GM23338 (cell line): ENCODE measurements around the gene ZWINT. TPM values are rescaled to one million over a fixed set of nuclear protein-coding genes. Genes with fewer than 3 reads are reported as not detected.

Experiments
- ATAC-seq: fragments of 200-7000 bp; cut with Tn5 transposase; 3 replicates; pipeline ENCODE4 v1.9.1; 2020
- DNase-seq: peaks from one replicate; pipeline ENCODE4 v3.0.0-alpha.2; 2015; ENCODE audit warnings: low spot score
- H2AFZ ChIP-seq: fragments of 200-600 bp; sonication (generic); 2 replicates; pipeline ENCODE4 v1.8.0; 2016; ENCODE audit warnings: antibody characterized with exemption, mild to moderate bottlenecking, moderate library complexity
- H3F3A ChIP-seq: fragments of 200-600 bp; sonication (generic); replicated peaks from 2 replicates; pipeline ENCODE4 v1.8.0; 2017; ENCODE audit warnings: antibody characterized with exemption, mixed run types, low read depth
- H3K27ac ChIP-seq: fragments of 200-600 bp; sonication (generic); 2 replicates; pipeline ENCODE4 v1.6.1; 2016; ENCODE audit warnings: low read depth
- H3K27me3 ChIP-seq: fragments of 200-600 bp; sonication (generic); 2 replicates; pipeline ENCODE4 v1.8.0; 2016; ENCODE audit warnings: mild to moderate bottlenecking, mixed run types, moderate library complexity; ENCODE audit not compliant: insufficient read depth
- H3K36me3 ChIP-seq: fragments of 200-600 bp; sonication (generic); 2 replicates; pipeline ENCODE4 v1.8.0; 2016; ENCODE audit warnings: mild to moderate bottlenecking; ENCODE audit not compliant: insufficient read depth
- H3K4me1 ChIP-seq: fragments of 200-600 bp; sonication (generic); 2 replicates; pipeline ENCODE4 v1.8.0; 2016; ENCODE audit warnings: mild to moderate bottlenecking, moderate library complexity; ENCODE audit not compliant: insufficient read depth
- H3K4me2 ChIP-seq: fragments of 200-600 bp; sonication (generic); 2 replicates; pipeline ENCODE4 v1.7.1; 2017; ENCODE audit warnings: mixed run types
- H3K4me3 ChIP-seq: fragments of 200-600 bp; sonication (generic); 2 replicates; pipeline ENCODE4 v1.6.1; 2016; ENCODE audit warnings: mixed run types
- H3K79me2 ChIP-seq: fragments of 200-600 bp; sonication (generic); replicated peaks from 2 replicates; pipeline ENCODE4 v1.8.0; 2017; ENCODE audit warnings: mild to moderate bottlenecking; ENCODE audit not compliant: insufficient read depth
- H3K9me2 ChIP-seq: fragments of 200-600 bp; sonication (generic); 2 replicates; pipeline ENCODE4 v1.8.0; 2017; ENCODE audit not compliant: insufficient read depth
- H4K20me1 ChIP-seq: fragments of 200-600 bp; sonication (generic); replicated peaks from 2 replicates; pipeline ENCODE4 v1.8.0; 2017; ENCODE audit warnings: mild to moderate bottlenecking; ENCODE audit not compliant: insufficient read depth
- H3K27ac Mint-ChIP-seq: 2 replicates; pipeline ENCODE4 v1.8.0; 2020; ENCODE audit warnings: inconsistent platforms, mild to moderate bottlenecking, moderate library complexity, mixed read lengths
- H3K27me3 Mint-ChIP-seq: 3 replicates; pipeline ENCODE4 v1.8.0; 2022; ENCODE audit warnings: low read depth, mild to moderate bottlenecking, moderate library complexity, mixed read lengths, inconsistent platforms; ENCODE audit not compliant: insufficient read depth, poor library complexity
- H3K36me3 Mint-ChIP-seq: 3 replicates; pipeline ENCODE4 v1.8.0; 2021; ENCODE audit warnings: low read depth, mild to moderate bottlenecking, inconsistent platforms, moderate library complexity, mixed read lengths
- H3K4me1 Mint-ChIP-seq: 3 replicates; pipeline ENCODE4 v1.8.0; 2020; ENCODE audit warnings: mild to moderate bottlenecking, inconsistent platforms, mixed read lengths
- H3K4me3 Mint-ChIP-seq: 3 replicates; pipeline ENCODE4 v1.8.0; 2021; ENCODE audit warnings: moderate library complexity, mild to moderate bottlenecking, inconsistent platforms, mixed read lengths
- H3K9me3 Mint-ChIP-seq: 3 replicates; pipeline ENCODE4 v1.8.0; 2020; ENCODE audit warnings: moderate library complexity, mild to moderate bottlenecking, inconsistent platforms, mixed read lengths
- CREB1 ChIP-seq: fragments of 250-450 bp; sonication (Bioruptor Pico); IDR thresholded peaks from 2 replicates; pipeline ENCODE4 v1.5.0; 2020; ENCODE audit warnings: low read depth, mild to moderate bottlenecking, moderate library complexity
- EZH2 ChIP-seq: fragments of 200-600 bp; sonication (generic); IDR thresholded peaks from one replicate; pipeline ENCODE4 v1.8.0; 2017; ENCODE audit warnings: antibody characterized with exemption, mild to moderate bottlenecking, low read depth; ENCODE audit not compliant: unreplicated experiment
- JUNB ChIP-seq: IDR thresholded peaks from one replicate; pipeline ENCODE4 v1.6.1; 2016; ENCODE audit warnings: antibody characterized with exemption; ENCODE audit not compliant: unreplicated experiment
- NANOG ChIP-seq: IDR thresholded peaks from 2 replicates; pipeline ENCODE4 v1.6.1; 2016; ENCODE audit warnings: antibody characterized with exemption, borderline replicate concordance
- POLR2AphosphoS5 ChIP-seq: IDR thresholded peaks from 2 replicates; pipeline ENCODE4 v1.6.1; 2016; ENCODE audit warnings: antibody characterized with exemption, low read depth
- STAT1 ChIP-seq: IDR thresholded peaks from one replicate; pipeline ENCODE4 v1.6.1; 2016; ENCODE audit warnings: antibody characterized with exemption; ENCODE audit not compliant: unreplicated experiment
- ZNF114 ChIP-seq: fragments of 250-450 bp; sonication (Bioruptor Pico); IDR thresholded peaks from 2 replicates; pipeline ENCODE4 v1.5.0; 2020; ENCODE audit warnings: mild to moderate bottlenecking, moderate library complexity
- ZNF331 ChIP-seq: fragments of 250-450 bp; sonication (Bioruptor Pico); IDR thresholded peaks from 2 replicates; pipeline ENCODE4 v1.5.0; 2020; ENCODE audit warnings: low read depth, mild to moderate bottlenecking, moderate library complexity
- polyA plus RNA-seq: library from polyadenylated mRNA; unstranded; fragments of >200 nt; fragmentation: Nextera tagmentation; extraction: Ambion mirVana; gene quantifications from 2 replicates; pipeline ENCODE4 v1.2.1, GENCODE V29; 2016
- total RNA-seq: library from RNA; depleted of rRNA; stranded (reverse); fragments of >200 nt; shearing (Covaris generic); gene quantifications from 2 replicates; pipeline ENCODE4 v1.2.3, GENCODE V29; 2014
- TF ChIP-seq, protein P1 (sequence below): IDR thresholded peaks from 2 replicates; pipeline ENCODE4 v1.6.1; 2016; ENCODE audit warnings: antibody characterized with exemption
- TF ChIP-seq, protein P2 (sequence below), 2 experiments: fragments of 200-600 bp in 1 of 2; sonication (generic) in 1 of 2; conservative IDR thresholded peaks; 2 replicates each; pipeline versions ENCODE4 v1.5.1 to v1.6.1; 2016 to 2017; ENCODE audit warnings: antibody characterized with exemption in 2 of 2, low read depth in 2 of 2, mild to moderate bottlenecking in 2 of 2, moderate library complexity in 1 of 2
- TF ChIP-seq, protein P3 (sequence below): IDR thresholded peaks from one replicate; pipeline ENCODE4 v1.6.1; 2018; ENCODE audit warnings: antibody characterized with exemption; ENCODE audit not compliant: unreplicated experiment

Gene ZWINT
- total and polyA plus RNA-seq, 2 experiments from 2014 or later = 83.7 to 109 TPM

DNA sequence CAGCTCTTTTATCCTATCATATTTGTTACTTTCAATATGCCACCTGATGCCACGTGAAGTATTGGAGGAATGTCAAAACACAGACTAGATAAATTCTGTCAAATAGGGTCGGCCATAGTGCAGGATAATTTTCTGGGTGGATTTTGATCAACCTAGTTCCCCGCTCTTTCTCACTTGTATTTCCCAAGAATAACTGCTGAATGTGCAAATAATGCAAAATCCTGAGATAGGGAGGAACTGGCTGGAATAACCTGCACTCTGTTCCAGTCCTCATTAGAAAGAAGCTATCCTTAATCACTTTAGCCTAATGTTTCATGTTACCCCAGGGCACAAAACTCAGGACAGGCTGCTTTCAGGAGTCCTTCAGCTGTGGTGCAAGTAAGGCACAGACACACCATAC, 33.9 kb downstream of the ZWINT start:
- H3F3A ChIP-seq = no peaks in the 10 kb centered on the region
- Mint-ChIP-seq H3K27me3 (no peaks in the 10 kb centered on the region), H3K27ac (no peak overlapping the region), H3K4me3 (no peak overlapping the region), H3K36me3 (no peaks in the 10 kb centered on the region), H3K4me1 (no peaks in the 10 kb centered on the region; the same call in 1 of the 3 replicates), H3K9me3 (no peaks in the 10 kb centered on the region)
- H3K36me3 ChIP-seq = no peaks in the 10 kb centered on the region
- DNase-seq (no peak), ATAC-seq (no peak)
- no peak overlapping the region for H3K27ac ChIP-seq
- no peaks in the 10 kb centered on the region for H4K20me1 ChIP-seq
- TF ChIP-seq NANOG (no peak), ZNF331 (CRISPR knock-in tag) (no peak), STAT1 (no peak), POLR2AphosphoS5 (no peak), CREB1 (CRISPR knock-in tag) (no peak), EZH2 (no peak), JUNB (no peak), ZNF114 (CRISPR knock-in tag) (no peak)
- TF ChIP-seq, protein P1, sequence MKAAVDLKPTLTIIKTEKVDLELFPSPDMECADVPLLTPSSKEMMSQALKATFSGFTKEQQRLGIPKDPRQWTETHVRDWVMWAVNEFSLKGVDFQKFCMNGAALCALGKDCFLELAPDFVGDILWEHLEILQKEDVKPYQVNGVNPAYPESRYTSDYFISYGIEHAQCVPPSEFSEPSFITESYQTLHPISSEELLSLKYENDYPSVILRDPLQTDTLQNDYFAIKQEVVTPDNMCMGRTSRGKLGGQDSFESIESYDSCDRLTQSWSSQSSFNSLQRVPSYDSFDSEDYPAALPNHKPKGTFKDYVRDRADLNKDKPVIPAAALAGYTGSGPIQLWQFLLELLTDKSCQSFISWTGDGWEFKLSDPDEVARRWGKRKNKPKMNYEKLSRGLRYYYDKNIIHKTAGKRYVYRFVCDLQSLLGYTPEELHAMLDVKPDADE = no peak
- TF ChIP-seq, protein P2, sequence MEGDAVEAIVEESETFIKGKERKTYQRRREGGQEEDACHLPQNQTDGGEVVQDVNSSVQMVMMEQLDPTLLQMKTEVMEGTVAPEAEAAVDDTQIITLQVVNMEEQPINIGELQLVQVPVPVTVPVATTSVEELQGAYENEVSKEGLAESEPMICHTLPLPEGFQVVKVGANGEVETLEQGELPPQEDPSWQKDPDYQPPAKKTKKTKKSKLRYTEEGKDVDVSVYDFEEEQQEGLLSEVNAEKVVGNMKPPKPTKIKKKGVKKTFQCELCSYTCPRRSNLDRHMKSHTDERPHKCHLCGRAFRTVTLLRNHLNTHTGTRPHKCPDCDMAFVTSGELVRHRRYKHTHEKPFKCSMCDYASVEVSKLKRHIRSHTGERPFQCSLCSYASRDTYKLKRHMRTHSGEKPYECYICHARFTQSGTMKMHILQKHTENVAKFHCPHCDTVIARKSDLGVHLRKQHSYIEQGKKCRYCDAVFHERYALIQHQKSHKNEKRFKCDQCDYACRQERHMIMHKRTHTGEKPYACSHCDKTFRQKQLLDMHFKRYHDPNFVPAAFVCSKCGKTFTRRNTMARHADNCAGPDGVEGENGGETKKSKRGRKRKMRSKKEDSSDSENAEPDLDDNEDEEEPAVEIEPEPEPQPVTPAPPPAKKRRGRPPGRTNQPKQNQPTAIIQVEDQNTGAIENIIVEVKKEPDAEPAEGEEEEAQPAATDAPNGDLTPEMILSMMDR (conservative IDR thresholded peaks at IDR 0.05; ENCODE audit: low read depth in 2 of 2) = no peak
- TF ChIP-seq, protein P3, sequence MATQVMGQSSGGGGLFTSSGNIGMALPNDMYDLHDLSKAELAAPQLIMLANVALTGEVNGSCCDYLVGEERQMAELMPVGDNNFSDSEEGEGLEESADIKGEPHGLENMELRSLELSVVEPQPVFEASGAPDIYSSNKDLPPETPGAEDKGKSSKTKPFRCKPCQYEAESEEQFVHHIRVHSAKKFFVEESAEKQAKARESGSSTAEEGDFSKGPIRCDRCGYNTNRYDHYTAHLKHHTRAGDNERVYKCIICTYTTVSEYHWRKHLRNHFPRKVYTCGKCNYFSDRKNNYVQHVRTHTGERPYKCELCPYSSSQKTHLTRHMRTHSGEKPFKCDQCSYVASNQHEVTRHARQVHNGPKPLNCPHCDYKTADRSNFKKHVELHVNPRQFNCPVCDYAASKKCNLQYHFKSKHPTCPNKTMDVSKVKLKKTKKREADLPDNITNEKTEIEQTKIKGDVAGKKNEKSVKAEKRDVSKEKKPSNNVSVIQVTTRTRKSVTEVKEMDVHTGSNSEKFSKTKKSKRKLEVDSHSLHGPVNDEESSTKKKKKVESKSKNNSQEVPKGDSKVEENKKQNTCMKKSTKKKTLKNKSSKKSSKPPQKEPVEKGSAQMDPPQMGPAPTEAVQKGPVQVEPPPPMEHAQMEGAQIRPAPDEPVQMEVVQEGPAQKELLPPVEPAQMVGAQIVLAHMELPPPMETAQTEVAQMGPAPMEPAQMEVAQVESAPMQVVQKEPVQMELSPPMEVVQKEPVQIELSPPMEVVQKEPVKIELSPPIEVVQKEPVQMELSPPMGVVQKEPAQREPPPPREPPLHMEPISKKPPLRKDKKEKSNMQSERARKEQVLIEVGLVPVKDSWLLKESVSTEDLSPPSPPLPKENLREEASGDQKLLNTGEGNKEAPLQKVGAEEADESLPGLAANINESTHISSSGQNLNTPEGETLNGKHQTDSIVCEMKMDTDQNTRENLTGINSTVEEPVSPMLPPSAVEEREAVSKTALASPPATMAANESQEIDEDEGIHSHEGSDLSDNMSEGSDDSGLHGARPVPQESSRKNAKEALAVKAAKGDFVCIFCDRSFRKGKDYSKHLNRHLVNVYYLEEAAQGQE = no peak
- no peak overlapping the region for H2AFZ ChIP-seq
- no peak overlapping the region for H3K4me3 ChIP-seq
- no peaks in the 10 kb centered on the region for H3K79me2 ChIP-seq
- no peaks in the 10 kb centered on the region for H3K9me2 ChIP-seq
- H3K4me2 ChIP-seq = no peak overlapping the region
- H3K4me1 ChIP-seq = peaks cover 4% of the 10 kb centered on the region; the same call in 1 of the 2 replicates
- H3K27me3 ChIP-seq = no peaks in the 10 kb centered on the region
